GM18502 (cell line): ENCODE measurements around the gene MYL1.

Experiments
- ATAC-seq: cut with Tn5 transposase; IDR thresholded peaks from one replicate; pipeline ENCODE4 v1.9.1; 2021; ENCODE audit warnings: mild to moderate bottlenecking; ENCODE audit not compliant: unreplicated experiment, poor library complexity

Gene MYL1

DNA sequence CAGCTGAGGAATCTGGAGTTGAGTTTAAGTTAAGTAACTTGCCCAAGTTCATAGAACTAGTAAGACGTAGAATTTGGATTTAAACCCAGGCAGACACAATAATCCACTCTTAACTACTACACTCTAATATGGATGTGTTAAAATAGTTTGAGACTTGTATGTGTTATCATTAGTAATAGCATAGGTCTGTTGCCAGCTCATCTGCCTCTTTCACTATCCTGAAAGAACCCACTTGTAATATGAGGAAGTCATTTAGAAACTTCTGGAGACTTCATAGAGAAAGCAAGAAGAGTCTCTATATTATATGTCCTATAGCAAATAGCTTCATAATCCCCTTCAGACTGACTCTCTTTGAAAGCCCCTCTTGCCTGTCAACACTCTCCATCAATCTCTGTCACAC lies 46.7 kb downstream of the MYL1 start:
- no peak for ATAC-seq

DNA sequence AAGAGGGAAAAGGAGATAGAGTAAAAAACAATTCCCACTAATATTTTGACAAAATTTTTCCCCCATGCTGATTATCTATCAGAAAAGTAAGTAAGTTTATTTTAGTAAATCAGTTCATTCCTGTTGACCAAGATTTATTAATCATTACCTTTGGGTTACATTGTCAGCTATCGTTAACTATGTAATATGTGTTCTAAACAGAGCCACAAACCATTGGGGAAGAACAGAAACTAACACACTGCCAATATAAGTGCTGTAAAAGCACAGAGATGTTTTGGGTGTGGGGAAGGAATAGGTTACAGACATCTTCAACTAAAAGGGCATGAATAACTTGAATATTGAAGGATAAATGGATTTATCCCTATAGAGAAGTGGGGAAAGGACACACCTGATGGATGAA lies 47.3 kb downstream of the MYL1 start:
- ATAC-seq = no peak

DNA sequence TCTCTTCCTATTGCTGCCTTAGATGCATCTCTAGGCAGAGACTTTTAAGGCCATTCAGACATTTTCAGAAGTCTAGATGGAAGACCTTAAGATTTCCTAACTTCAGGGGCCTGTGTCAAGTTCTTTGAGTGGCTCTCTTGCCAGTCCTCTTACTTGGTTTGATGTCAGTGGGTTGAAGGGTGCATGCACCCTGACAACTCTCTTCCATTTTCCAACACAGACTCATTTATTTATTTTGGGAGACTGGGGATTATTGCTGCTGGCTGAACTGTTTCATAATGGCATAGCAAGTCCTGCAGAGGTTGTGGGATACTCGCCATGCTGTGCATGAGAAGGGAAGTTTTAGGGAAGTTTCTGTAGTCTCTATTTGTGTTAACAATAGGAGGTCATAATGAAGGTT lies 50.7 kb downstream of the MYL1 start:
- no peak for ATAC-seq

DNA sequence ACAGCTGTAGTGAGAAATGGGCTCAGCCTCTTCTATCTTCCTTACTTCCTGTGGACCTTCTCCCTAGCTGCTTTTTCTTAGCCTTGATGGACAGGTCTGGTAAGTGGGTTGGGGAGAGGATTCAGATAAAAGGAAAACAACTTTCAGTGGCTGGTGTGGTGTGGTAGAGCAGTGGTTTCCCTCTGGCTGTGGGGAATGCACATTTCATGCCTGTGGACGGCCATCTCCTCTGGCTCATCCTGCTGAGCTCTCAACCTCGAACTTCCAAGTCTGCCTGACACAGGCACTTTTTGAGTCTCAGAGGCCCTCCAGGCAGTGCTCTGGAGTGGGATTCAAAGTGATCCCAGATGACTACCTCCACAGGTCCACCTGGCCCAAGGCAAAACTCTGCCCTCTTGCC lies 51.1 kb downstream of the MYL1 start:
- no peak for ATAC-seq

DNA sequence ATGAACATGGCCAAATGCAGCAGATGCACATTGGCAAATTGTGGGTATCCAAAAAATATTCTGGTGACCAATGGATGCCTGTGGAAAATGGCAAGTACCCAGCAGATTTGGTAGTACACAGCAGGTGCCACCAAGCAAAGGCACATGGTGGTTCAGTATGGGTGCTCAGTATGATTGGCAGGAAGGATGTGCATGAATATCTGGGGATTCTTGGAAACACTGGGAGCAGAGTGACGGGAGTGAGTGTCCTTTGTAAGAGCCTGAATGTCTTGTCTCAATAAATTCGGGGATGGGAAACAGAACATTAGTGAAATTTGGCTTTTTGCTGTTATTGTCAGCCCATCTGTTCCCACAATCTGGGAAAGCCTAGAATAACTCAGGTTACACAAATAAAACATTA lies 52.9 kb downstream of the MYL1 start:
- ATAC-seq = no peak

DNA sequence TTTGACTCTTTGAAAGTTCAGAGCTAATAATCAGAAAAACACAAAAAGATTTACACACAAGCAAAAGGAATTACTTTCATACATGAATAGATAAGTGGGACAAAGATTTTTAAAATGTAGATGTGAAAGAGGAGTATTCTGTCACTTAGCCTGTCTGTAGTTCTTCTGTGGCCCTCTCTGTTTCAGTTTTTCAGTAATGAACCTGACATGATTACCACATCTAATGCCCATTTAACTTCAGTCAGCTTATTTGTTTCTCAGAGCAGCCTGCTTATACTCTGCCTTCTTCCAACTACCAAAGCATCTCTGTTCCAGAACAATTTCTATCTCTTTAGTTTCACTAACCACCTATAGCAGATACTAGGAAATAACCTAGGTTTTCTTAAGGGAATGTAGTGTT lies 55.3 kb downstream of the MYL1 start:
- no peak for ATAC-seq

DNA sequence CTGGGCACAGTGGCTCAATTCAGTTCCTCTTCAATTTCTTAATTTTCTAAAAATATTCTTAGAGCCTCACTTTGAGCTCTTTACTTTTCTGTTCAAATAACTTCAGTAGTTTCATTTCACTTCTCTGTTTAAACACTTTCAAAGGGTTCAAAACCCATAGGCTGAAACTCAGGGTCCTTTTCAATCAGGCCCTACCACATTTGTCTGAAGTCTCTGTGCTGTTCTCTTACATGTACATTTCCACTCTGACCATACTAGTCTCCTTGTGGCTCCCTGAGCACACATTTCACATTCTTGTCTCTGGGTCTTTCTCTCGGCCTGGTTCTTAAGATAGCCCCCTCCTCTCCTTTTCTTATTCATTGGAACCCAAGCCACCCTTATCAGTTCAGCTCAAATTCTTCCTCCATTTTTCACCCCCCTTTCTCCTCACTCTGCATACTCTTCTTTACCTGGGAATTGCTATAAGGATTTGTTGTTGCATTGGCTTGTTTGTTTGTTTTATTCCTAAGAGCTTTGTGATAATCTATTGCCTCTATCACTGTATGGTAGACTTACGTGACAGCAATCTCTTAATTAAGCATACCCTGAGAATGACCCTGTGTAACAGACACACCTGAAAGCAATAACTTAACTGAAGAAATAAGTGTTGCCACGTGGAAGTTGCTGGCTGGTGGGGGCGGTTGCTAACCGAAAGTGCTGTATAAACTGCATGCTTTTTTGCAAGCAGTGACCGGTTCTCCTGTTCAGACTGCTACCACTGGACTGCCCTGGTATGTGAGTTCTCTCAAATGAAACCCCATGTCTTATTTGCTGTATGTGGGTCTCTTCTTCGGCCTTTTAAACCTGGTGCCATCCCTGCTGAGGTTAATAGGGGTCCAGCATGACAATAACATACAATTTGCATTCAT lies 62.0 kb downstream of the MYL1 start:
- ATAC-seq = no peak

DNA sequence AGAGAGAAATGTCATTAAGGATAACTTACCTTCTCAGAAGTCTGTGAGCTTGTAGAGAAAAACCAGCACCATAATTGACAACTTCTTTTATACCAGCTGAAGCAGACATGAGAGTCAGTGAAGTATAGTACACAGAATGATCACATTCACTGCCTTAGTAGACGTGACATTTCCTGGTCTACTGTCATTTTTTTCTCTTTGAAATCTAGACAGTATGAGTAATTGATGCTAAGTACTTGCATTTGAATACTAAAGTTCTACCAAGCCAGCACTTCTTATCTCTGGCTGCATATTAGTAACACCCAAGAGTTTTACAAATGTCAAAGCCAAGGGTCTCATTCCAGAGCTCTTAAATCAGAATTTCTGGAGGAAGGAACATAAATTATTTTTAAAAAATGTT lies 64.4 kb downstream of the MYL1 start:
- ATAC-seq = no peak
